CD4-positive, alpha-beta T cell treated with Interleukin-6 for 4 hours (primary cell): ENCODE measurements around the gene LLPH.

Source experiments
- DNase-seq: peaks from one replicate; pipeline ENCODE4 v3.0.0-alpha.2; 2020; ENCODE audit warnings: mixed read lengths

Gene LLPH

DNA sequence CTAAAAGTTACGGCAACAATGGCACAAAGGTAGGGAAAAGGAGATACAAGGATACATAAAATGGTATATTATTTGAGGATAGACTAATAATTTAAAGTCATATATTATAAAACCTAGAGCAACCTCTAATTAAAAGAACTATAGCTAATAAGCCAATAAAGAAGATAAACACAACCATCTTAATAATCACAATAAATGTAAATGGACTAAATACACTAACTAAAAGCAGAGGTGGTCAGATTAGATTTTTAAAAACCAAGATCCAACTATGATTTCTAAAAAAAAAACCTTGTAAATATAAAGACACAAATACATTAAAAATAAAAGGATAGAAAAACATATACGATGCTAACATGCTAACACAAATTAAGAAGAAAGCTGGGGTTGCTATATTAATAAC lies 10.7 kb upstream of the LLPH start:
- no peak for DNase-seq

DNA sequence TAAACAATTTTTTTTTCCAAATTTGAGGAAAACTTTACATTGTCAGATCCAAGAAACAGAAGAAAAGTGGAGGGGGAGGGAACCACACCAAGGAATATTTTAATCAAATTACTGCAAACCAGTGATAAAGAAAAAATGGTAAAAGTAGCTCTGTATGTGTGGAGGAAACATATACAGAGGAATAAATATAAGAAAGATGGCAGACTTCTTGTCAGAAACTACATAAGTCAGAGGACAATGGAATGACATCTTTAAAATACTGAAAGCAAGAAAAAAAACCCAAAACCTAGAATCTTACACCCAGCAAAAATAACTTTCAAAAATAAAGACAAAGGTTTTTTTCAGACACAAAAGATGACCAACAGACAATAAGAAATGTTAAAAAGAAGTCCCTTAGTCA lies 10.2 kb upstream of the LLPH start:
- DNase-seq = no peak

DNA sequence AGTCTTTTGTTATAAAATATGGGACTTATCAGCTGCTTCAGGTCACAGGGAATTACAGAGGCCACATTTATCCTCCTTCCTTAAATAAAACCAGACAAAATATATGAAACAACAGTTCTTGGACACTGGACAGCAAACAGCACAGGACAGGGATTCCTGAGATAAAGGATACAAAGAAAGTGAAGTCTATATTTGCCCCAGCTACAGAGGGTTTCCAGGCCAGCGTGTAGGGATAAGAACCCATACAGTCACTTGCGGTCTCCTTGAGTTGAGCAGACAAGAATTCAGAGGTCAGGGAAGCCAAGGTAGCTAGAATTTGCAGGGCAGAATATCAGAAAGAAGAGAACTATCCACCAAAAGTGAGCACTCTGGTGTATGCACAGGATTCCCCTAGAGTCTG lies 8.8 kb upstream of the LLPH start:
- DNase-seq = no peak

DNA sequence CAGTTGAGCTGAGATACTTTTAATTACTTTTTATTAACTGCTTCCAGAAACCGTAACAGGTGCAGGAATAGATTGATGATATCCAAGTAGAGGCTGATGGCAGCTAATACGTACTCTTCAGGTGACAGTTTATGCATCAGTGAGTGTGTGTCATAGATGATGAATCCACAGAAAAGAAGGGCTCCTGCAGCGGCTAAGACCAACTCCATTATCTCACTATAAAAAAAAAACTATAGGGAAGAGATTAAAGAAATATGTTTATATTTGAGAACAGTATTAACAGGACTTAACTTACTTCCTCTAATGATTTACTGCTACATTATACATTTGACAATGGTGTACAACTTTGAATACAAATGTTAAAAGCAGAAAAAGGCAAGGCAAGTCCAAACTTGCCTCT lies 7.4 kb upstream of the LLPH start:
- no peak for DNase-seq

DNA sequence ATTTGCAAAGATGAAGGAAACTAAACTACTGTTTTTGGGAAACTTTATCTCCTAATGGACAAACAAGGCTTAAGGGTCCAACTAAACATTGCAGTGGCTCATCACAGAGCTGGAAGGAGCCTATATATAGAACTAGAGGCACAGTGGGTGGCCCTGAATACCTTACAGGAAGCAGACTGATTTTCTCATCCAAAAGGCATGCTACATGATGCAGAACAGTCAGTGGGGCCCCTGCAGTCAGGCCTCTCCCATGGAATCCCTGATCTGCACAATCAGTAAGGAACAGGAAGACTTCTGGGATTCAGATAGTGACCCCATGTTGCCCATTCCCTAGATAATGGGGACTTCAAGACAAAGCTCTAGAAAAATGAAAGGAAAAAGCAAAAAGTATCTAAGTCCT lies 1.9 kb upstream of the LLPH start:
- no peak for DNase-seq

DNA sequence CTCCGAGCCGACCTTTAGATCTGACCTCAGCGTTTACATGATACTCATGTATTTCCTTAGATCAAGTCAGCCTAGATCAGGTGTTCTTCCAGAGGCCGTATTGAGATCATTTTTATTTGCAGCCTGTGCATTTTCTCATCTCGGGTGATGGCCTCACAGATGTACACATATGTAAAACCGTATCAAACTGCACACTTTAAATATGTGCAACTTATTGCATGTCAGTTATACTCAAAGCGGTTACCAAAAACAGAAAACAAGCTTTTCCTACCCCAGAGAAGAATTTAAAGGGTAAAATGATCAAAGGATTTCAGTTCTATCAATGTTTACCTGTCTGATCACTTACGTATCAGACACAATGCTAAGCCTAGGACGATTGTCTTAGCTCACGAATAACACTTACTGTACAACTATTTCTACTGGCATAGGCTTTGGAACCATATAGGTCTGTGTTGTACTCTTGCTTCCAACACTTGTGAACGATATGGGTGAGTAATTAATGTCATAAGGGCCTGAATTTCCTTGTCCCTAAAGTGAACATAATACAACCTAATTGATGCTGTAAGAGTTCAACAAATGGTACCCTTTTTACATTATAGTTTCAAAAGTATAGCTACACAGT lies 628 bp upstream of the LLPH start:
- no peak for DNase-seq

DNA sequence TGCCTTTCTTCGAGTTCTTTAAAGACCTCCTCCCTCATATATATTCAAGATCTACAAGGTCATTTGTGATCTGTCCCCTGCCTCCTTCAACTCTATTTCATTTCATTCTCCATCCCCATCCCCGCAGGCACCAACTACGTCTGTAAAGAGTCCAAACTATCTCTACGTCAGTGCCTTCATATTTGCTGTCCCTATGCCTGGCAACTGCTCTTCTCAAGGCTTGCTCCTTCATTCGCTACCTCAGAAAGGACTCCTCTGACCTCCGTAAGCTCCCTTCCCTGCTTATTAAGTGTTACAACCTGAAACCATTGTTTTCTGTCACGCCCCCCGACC lies 650 bp downstream of the LLPH start:
- DNase-seq = no peak

DNA sequence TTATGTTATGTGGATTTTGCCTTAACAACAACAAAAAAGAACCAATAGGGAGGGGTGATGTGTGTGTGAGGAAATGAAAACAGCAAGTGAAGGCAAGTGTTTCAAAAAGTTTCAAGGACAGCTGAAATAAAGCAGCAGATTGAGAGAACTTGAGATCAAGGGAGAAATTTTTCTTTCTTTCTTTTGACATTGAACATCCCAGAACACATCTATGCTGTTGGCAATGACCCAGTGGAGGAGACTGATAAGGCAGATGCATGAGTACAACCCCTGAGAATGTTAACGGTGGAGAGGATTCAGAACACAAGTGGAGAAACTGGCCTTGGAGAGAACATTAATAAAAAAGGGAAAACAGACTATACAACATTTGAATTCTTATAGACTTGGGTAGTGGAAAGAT lies 2.9 kb downstream of the LLPH start:
- DNase-seq = no peak

DNA sequence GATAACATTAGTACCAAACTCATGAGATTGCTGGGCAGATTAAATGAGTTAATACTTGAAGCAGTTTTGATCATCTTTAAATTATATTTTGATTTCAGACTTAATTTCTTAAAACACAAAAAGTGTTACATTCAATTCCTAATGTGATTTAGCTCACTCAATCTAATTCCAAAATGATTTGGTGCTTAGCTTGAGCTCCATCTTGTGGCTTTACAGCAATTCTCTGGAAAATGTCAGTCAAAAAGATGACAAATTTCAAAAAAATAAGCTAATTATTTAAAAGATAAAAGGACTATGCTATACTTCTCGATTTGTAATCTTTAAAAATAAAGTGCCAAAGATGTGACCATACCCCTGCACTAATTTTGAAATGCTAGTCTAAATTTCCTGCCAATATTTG lies 10.1 kb downstream of the LLPH start:
- no peak for DNase-seq

DNA sequence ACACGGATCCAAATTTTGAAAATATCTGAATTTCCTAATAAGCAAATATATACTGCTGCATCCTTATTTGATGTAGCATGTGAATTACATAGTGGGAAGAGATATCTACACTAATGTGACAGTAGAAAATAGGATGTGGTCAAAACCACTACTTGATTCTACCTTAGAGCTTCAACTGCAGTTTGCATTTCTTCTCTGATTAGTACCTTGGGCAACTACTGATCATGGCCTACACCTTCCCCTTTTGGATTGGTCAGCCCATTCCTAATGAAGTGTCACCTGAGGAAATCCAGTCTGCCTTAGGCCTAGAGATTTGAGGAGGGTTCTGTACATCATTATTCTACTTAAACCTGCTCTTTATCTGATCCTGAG lies 10.7 kb downstream of the LLPH start:
- no peak for DNase-seq

DNA sequence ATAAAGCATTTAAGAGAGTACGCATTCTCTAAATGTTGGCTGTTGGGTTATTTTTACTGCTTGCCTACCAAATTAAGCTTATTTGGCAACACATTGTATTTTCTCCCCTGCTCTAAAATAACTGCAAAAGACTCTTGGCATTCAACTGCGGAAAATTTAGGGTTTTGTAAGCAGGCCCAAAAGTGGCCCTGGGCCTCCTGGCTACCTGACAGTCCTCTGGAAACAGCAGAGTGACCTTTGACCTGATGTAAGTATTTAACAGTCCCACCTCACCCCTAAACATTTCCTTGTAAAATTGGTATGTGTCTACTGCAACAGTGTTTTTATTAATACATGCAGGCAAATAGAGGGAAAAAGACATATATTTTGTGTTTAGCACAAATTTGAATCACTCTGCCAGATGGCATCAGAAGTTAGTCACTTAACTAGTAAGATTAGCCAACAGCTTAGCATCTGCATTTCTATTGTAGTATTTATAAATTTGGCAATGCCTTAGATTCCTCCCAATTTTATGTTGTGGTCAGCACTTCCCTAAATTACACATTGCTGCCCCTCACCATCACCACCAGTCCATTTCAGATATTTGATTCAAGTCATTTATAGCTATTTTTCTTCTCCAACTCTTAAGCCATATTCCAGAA lies 11.2 kb downstream of the LLPH start:
- DNase-seq = no peak

DNA sequence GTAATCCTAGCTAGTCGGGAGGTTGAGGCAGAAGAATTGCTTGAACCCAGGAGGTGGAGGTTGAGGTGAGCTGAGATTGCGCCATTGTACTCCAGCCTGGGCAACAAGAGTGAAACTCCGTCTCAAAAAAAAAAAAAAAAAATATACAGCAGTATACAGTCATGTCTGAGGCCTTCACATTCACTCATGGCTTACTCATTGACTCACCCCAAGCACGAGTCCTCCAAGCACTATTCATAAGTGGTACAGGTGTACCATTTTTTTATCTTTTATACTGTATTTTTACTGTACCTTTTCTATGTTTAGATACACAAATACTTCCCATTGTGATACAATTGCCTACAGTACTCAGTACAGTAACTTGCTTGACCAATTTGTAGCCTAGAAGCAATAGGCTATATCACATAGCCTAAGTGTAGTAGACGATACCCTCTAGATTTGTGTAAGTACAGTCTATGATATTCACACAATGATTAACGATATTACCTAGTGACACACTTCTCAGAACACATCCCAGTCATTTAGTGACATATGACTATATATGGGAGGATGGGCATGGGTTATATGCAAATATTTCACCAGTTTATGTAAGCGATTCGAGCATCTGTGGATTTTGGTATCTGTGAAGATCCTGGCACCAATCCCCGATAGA lies 12.2 kb downstream of the LLPH start:
- DNase-seq = no peak

DNA sequence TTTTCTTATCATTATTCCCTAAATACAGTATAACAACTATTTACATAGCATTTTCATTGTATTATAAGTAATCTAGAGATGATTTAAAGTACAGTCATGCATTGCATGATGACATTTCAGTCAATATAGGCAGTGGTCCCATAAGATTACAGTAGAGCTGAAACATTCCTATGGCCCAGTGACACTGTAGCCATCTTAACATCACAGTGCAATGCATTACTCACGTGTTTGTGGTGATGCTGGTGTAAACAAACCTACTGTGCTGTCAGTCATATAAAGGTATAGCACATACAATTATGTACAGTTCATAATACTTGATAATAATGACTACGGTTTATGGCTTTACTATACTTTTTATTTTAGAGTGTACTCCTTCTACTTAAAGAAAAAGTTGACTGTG lies 13.3 kb downstream of the LLPH start:
- DNase-seq = no peak

DNA sequence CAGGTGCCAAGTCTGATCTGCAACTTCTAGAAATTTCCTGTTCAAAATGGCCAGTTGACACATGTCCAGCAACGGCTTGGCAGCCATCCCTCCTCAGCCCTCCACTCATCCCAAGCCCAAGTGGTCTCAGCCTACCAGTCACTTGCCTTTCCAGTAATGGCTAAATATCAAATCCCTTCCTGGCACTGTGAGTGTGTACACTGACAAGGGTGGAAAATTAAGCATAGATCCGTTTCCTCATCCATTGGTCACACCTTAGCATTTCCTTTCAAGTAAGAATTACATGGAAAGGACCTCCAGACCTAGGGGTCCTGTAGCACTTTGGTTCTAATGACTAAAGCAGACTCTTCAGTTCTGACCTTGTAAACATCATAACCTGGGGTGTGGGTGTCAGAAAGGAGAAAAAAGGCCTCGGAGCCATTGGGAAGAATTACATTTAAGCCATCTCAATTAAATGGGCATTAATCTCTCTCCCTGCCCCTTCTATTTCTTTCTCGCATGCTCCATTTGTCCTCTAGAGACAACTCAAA lies 15.4 kb downstream of the LLPH start:
- no peak for DNase-seq

DNA sequence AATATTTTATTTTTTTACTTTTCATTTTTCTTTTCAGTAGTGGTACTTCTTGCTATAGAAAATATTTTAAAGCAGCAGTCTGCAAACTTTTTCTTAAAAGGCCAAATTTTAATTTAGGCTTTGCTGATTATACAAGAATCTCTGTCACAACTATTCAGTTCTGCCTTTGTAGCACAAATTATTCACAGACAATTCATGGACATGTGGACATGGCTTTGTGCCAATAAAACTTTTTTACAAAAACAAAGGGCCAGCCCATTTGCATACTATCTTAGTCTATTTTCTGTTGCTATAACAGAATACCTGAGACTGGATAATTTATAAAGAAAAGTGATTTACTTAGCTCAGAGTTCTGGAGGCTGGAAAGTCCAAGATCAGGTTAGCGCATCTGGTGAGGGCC lies 17.1 kb downstream of the LLPH start:
- no peak for DNase-seq

DNA sequence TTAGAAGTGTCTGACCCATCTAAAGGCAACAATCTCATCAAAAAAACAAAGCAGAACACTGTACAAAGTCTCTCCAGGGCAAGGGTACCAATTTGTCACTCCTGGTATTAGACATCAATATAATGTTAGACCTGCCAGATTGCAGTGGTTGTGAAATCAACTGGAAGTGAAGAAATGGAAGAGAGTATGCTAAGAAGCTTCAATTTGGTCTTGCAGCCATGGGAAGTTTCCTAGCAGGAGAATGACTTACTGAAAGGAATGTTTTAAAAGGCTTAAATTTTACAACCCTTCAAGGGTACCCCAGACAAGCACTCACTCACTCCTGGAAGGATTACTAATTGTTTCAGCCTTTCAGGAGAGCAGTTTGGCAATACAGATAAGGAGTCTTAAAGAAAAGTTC lies 18.9 kb downstream of the LLPH start:
- DNase-seq = no peak

DNA sequence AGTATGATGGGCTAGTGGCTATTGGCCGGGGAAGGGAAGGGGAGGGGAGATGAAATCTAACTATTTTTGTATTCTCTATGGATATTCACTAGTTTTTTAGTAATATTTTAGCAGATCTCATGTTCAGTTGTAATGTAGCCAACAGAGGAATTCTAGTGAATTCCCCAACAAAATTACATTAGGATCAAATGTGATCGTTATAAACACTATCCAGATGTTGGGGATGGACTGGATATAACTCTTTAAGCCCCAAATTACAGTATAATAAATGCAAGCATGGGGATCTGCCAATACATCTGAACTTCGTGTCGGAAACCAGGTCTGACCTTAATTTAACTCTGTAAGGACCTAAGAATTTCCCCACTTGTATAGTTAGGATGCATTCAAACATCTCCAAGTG lies 21.5 kb downstream of the LLPH start:
- no peak for DNase-seq

DNA sequence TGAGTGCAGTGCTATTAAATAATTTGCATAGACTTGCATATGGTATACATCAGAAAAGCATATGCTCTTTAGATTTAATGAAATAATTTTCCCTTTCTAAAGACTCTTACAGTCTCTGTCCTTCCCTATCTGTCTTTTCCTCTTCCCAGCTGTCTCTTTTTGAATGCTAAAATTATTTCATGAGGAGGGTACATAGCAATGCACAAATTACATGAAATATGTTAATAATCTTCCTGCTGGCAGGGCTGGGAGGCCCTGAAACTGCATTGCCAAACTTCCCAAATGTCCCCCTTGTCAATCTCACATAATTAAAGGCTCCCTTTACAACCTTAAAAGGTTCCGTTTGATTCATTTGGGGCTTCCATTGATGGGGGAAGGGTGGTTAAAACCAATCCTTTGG lies 22.2 kb downstream of the LLPH start:
- DNase-seq = no peak

DNA sequence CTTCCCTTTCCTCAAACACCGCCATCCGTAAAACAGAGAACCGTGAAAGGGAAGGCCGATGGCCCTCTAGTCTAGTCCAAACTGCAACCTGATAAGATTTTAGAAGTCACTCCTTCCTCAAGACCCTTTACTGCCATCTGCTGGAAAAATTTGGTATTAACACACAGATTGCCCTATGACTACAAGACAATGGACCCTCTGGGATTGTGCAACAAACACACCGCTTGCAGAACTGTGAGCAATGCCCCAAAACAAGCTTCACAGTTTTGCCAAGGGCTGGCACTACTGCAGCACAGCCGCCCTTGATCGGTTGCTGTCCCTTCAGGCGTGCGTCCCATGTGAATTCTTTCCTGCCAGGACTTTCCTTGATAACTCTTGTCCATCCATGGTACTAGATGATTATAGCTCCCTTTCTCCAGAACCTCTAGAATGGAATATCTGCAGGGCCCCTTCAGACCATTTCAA lies 23.1 kb downstream of the LLPH start:
- peak; percentile 50 for DNase-seq

DNA sequence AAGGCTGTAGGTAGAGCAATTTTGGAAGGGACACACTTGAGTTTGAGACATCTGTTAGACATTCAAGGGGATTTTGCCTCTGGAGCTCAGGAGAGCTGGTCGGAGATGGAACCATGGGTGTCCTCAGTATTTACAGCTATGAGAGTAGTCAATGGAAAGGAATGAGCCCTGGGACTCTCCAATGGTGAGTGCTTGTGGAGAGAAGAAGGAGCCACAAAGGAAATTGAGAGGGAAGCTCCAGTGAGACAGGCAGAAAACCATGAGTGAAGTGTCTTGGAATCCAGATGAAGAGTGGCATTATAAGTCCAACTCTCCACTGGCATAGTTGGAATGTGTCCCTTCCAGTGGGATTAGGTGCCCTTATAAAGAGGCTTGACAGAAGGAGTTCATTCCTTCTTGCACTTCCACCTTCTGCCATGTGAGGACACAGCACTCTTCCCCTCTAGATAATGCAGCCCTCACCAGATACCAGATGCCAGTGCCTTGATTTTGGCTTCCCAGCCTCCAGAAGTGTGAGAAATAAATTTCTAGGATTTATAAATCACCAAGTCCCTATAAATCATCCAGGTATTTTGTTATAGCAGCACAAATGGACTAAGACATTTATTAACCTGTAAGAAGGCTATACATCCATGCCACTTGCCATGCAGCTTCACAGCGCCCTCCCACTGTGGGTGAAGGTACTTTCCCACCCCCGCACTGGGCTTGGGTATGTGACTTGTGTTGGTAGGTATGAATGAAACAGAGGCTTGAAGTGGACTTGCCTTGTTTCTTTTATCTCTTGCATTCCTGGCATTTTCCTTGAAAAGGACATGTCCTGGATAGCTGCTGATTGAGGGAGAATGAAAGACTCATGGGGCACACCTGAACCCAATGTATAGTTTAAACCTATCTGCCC lies 27.3 kb downstream of the LLPH start:
- DNase-seq = no peak

DNA sequence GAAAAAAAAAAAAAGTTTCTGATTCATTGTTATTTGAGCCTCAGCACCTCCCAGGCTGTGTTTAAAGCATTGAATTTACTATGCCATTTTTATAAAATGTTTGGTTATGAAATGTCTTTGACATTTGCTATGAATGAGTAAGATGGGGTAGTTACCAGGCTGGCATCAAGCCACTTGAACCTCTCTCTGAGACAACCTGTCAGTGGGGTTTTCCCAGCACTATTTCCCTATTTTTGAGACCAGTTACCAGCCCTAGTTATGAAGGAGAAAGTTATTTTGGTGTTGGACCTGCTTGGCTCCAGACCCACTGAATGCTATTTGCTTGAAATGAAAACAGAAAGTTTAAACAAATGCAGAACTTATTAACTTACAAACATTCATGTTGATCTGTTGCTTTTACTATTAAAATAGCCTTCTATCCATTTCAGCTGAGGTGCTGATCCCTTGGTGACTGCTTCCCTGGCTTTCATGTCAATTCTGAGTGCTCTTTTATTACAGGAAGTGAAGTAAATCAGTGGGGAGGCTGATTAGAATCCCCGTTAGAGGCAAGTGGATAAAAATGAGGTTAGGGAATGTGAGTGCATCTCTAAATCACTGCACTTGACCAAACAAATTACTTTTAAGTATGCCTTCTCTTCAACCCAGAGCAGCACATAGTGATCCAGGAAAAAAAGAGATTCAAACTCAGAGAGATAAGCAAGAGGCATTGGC lies 37.8 kb downstream of the LLPH start:
- DNase-seq = no peak

DNA sequence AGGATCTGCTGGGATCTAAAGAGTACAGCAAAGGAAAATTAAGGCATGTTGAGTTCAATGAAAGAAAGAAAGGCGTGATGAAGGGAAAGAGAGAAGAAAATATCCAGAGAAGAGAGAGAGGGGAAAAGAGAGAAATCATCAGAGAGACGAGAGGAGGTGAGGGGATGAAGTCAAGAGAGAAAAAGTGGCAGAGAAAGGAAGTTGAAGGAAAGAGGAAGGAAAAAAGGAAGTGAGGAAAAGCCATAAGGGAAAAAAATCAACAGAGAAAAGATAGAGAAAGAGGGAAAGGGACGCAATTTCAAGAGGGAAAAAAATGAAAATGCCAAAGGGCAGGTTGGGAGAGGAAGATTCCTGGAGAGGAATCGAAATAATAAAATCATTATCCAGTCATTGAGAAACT lies 40.4 kb downstream of the LLPH start:
- DNase-seq = no peak
